Nephron progenitor cell (in vitro differentiated cells): ENCODE results near the gene TCF23.

Experiments used
- DNase-seq: peaks from one replicate; pipeline ENCODE4 v3.0.0; 2021
- H3K27ac Mint-ChIP-seq: 2 replicates; pipeline ENCODE4 v1.8.0; 2021; ENCODE audit warnings: mild to moderate bottlenecking, moderate library complexity, mixed read lengths
- H3K27me3 Mint-ChIP-seq: 2 replicates; pipeline ENCODE4 v1.8.0; 2021; ENCODE audit warnings: mild to moderate bottlenecking, low read depth, mixed read lengths; ENCODE audit not compliant: poor library complexity
- H3K36me3 Mint-ChIP-seq: 2 replicates; pipeline ENCODE4 v1.8.0; 2021; ENCODE audit warnings: low read depth, mixed read lengths
- H3K4me1 Mint-ChIP-seq: 2 replicates; pipeline ENCODE4 v1.8.0; 2021; ENCODE audit warnings: mixed read lengths
- H3K4me3 Mint-ChIP-seq: 2 replicates; pipeline ENCODE4 v1.8.0; 2021; ENCODE audit warnings: mild to moderate bottlenecking, moderate library complexity, mixed read lengths
- H3K9me3 Mint-ChIP-seq: 2 replicates; pipeline ENCODE4 v1.8.0; 2021; ENCODE audit warnings: mild to moderate bottlenecking, moderate library complexity, mixed read lengths
- CTCF ChIP-seq: fragments of 200-600 bp; sonication (generic); IDR thresholded peaks from 2 replicates; pipeline ENCODE4 v1.5.0; 2021; ENCODE audit warnings: antibody characterized with exemption

TCF23 gene

GRCh38 chr2:27148801-27149439 lies at the start of gene TCF23:
Gene TCF23, plus strand, starts transcription at chr2:27149004. Its CDS starts 130 bp downstream, at chr2:27149134.
- Mint-ChIP-seq H3K36me3 (no peaks in the 10 kb centered on the region), H3K4me1 (peaks cover 37% of the 10 kb centered on the region)

GRCh38 chr2:27099334-27099955 lies 49.4 kb upstream of the TCF23 start:
- no peak for TF ChIP-seq CTCF
- H3K36me3 Mint-ChIP-seq: no peaks in the 10 kb centered on the region

More at GRCh38 chr2:27148801-27149439, at the start of gene TCF23:
- TF ChIP-seq CTCF: no peak
- Mint-ChIP-seq H3K27ac (no peak within 1 kb of the TSS), H3K4me3 (no peak within 1 kb of the TSS), H3K27me3 (peaks cover 25% of the 10 kb centered on the region), H3K9me3 (no peaks in the 10 kb centered on the region)
- DNase-seq: no peak

GRCh38 chr2:27100036-27100435 lies 48.8 kb upstream of the TCF23 start:
- TF ChIP-seq CTCF: no peak
- Mint-ChIP-seq H3K4me3 (no peak overlapping the region), H3K27me3 (peaks cover 22% of the 10 kb centered on the region), H3K9me3 (no peaks in the 10 kb centered on the region), H3K27ac (no peak overlapping the region), H3K4me1 (peaks cover 27% of the 10 kb centered on the region), H3K36me3 (no peaks in the 10 kb centered on the region)
- DNase-seq: no peak

More at GRCh38 chr2:27099334-27099955, 49.4 kb upstream of the TCF23 start:
- Mint-ChIP-seq H3K4me1 (peaks cover 27% of the 10 kb centered on the region), H3K9me3 (no peaks in the 10 kb centered on the region), H3K27ac (no peak overlapping the region), H3K27me3 (peaks cover 22% of the 10 kb centered on the region), H3K4me3 (no peak overlapping the region)
- no peak for DNase-seq

DNA sequence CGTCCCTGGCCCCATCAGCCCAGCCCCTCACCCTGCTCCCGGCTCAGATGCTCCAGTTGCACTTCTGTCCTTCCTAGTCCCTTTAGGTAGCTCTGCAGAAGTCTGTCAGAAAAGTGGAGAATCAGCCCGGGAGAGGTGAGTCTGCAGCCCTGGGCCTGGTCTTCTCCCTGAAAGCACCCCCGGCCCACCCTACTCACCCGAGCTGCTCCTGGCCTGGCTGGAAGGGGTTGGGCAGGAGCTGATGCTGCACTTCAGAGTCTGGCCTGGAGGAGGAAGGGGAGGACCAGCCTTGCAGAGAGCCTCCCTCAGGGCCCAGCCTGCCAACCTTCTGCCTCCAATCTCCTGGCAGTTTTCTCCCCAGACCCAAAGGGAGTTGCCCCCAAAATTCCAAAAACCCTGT lies 46.5 kb upstream of the TCF23 start:
- Mint-ChIP-seq H3K4me3 (no peak overlapping the region), H3K27ac (no peak overlapping the region), H3K9me3 (no peaks in the 10 kb centered on the region), H3K36me3 (no peaks in the 10 kb centered on the region), H3K4me1 (peaks cover 12% of the 10 kb centered on the region), H3K27me3 (peaks cover 22% of the 10 kb centered on the region)
- DNase-seq: no peak
- TF ChIP-seq CTCF: no peak

GRCh38 chr2:27105981-27106380 lies 42.8 kb upstream of the TCF23 start:
- no peak for TF ChIP-seq CTCF
- H3K27ac Mint-ChIP-seq: no peak overlapping the region

GRCh38 chr2:27108221-27108620 lies 40.6 kb upstream of the TCF23 start:
- no peak overlapping the region for H3K4me3 Mint-ChIP-seq
- H3K36me3 Mint-ChIP-seq: no peaks in the 10 kb centered on the region
- peaks cover 5% of the 10 kb centered on the region for H3K4me1 Mint-ChIP-seq
- no peak for TF ChIP-seq CTCF
- no peaks in the 10 kb centered on the region for H3K9me3 Mint-ChIP-seq
- no peak overlapping the region for H3K27ac Mint-ChIP-seq
- H3K27me3 Mint-ChIP-seq: peaks cover 31% of the 10 kb centered on the region
- DNase-seq: no peak

More at GRCh38 chr2:27105981-27106380, 42.8 kb upstream of the TCF23 start:
- H3K4me3 Mint-ChIP-seq: no peak overlapping the region
- H3K36me3 Mint-ChIP-seq: no peaks in the 10 kb centered on the region
- peaks cover 27% of the 10 kb centered on the region for H3K27me3 Mint-ChIP-seq
- DNase-seq: no peak
- no peaks in the 10 kb centered on the region for H3K9me3 Mint-ChIP-seq
- H3K4me1 Mint-ChIP-seq: peaks cover 5% of the 10 kb centered on the region
